Stimulated activated effector memory CD8-positive, alpha-beta T cell treated with anti-CD3 and anti-CD28 coated beads, Interleukin-12 subunit alpha, Interleukin-12 subunit beta, amount 100 ng/mL, for 72 hours (primary cell): ENCODE data around the gene CHCHD3.

Experiments used
- ATAC-seq: fragments of 150-1000 bp; cut with Tn5 transposase; 2 replicates; pipeline ENCODE4 v1.10.0; 2021
- DNase-seq, 2 donors: peaks; one replicate each; pipeline ENCODE4 v3.0.0; 2021 to 2022; ENCODE audit warnings: low spot score in 2 of 2
- H3K27ac Mint-ChIP-seq: one replicate; pipeline ENCODE4 v1.8.0; 2022; ENCODE audit warnings: mild to moderate bottlenecking, mixed read lengths
- H3K36me3 Mint-ChIP-seq: one replicate; pipeline ENCODE4 v1.8.0; 2022; ENCODE audit warnings: mild to moderate bottlenecking, mixed read lengths
- H3K4me1 Mint-ChIP-seq: one replicate; pipeline ENCODE4 v1.8.0; 2022; ENCODE audit warnings: mixed read lengths
- H3K4me3 Mint-ChIP-seq: one replicate; pipeline ENCODE4 v1.8.0; 2022; ENCODE audit warnings: mild to moderate bottlenecking, mixed read lengths
- H3K9me3 Mint-ChIP-seq: one replicate; pipeline ENCODE4 v1.8.0; 2022; ENCODE audit warnings: mixed read lengths

CHCHD3 gene

DNA sequence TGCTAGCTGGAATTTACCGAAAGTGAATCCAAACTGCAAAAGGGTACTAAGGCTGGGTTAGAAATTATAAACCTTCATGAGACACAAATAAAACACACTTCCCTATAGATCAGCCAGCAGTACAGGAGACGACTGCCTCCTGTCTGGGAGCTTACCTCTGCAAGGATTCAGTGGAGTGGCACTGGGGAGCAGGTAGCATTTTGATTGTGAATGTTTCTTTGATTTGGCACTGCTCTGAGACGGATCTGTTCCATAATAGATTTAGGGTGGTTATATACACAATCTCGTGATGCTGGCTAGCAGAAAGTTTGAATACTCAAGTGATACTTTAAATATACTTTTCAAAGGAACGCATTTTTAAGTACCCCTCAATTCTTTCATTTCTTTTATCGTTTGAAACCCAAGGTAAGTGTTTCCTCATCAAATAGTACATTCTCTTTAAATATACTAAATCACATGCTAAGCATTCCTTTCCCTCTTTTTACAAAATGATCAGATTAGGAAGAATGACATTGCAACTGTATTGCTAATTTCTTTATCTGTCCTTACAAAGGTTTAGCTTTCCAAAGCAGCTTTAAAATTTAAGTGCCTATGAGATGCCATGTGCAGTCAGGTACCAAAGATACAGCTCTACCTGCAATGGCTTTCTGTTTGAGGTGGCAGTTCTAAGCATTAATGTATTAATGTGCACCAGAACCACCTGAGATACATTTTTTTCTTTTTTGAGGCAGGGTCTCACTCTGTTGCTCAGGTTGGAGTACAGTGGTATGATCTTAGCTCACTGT, 20.6 kb upstream of the CHCHD3 start:
- Mint-ChIP-seq H3K36me3 (no peaks in the 10 kb centered on the region), H3K27ac (no peak overlapping the region), H3K4me1 (no peaks in the 10 kb centered on the region), H3K4me3 (no peak overlapping the region), H3K9me3 (no peaks in the 10 kb centered on the region)
- DNase-seq: no peak
- no peak for ATAC-seq

GRCh38 chr7:133099633-133100286, 17.9 kb upstream of the CHCHD3 start:
- no peaks in the 10 kb centered on the region for H3K36me3 Mint-ChIP-seq
- no peaks in the 10 kb centered on the region for H3K4me1 Mint-ChIP-seq
- no peak overlapping the region for H3K4me3 Mint-ChIP-seq
- H3K9me3 Mint-ChIP-seq: no peaks in the 10 kb centered on the region
- ATAC-seq (no peak), DNase-seq (no peak)
- H3K27ac Mint-ChIP-seq: no peak overlapping the region

DNA sequence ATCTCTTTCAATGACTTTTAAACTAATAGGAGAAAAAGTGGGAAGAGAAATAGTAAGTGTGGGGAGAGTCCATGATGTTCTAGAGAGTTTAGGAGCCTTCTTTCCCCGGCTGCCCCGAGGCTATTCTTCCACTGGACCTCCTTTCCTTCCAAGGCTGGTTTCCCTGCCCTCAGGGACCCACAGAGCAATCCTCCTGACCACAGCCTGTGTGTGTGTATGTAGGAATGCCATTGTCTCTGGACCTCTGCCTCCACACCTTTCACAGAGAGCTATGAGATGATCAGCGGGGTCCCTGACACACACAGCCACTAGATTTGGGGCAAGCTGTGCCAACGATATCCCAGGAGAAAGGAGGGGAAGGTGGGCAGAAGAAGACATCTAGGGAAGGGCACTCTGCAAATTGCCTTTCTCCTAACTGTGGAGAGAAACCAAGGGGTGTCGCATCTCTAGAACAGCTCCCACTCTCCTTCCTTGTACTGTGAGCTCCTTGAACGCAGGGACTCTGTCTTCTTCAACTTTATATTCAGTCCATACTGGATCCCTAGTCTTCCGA, 13.3 kb upstream of the CHCHD3 start:
- no peak overlapping the region for H3K4me3 Mint-ChIP-seq
- H3K36me3 Mint-ChIP-seq: no peaks in the 10 kb centered on the region
- no peaks in the 10 kb centered on the region for H3K9me3 Mint-ChIP-seq
- DNase-seq: no peak
- no peak for ATAC-seq
- no peak overlapping the region for H3K27ac Mint-ChIP-seq
- H3K4me1 Mint-ChIP-seq: no peaks in the 10 kb centered on the region

- no peak for ATAC-seq
Observed at GRCh38 chr7:133091943-133092464, 10.1 kb upstream of the CHCHD3 start.

GRCh38 chr7:133082390-133082766, 488 bp upstream of the CHCHD3 start:
- Mint-ChIP-seq H3K4me1 (peaks cover 21% of the 10 kb centered on the region), H3K4me3 (peak overlapping the region; percentile 93), H3K27ac (peak overlapping the region; percentile 97), H3K9me3 (no peaks in the 10 kb centered on the region), H3K36me3 (peaks cover 18% of the 10 kb centered on the region)
- DNase-seq (peak in 1 of 2 donors; percentile 51), ATAC-seq (no peak)

More at GRCh38 chr7:133091943-133092464, 10.1 kb upstream of the CHCHD3 start:
- Mint-ChIP-seq H3K4me1 (no peaks in the 10 kb centered on the region), H3K36me3 (no peaks in the 10 kb centered on the region), H3K27ac (no peak overlapping the region), H3K9me3 (no peaks in the 10 kb centered on the region), H3K4me3 (no peak overlapping the region)
- no peak for DNase-seq

DNA sequence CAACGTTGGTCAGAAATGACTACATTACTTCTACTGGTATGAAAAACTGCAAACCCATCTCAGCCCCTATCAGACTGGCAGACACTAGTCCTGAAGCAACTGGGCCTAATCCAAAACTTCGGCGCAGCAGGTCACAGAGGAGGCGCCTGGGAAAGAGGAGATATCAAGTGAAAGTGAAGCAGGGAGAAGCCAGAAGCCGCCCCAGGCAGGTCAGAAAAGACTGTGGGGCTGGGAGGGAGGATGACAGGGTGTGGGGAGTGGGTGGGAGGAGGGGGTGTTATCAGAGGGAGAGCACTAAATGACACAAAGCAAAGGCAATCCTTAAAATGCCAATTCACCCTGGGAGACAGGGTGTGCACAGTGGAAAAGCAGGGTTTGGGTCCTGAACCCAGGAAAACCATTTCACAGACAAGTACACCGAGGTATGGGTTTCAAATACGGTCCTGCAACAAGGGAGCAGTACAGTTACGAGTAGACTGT, 731 bp downstream of the CHCHD3 start:
- peak; percentile 26 for ATAC-seq
- peak in 1 of 2 donors; percentile 53 for DNase-seq
- peak overlapping the region; percentile 97 for H3K27ac Mint-ChIP-seq
- peaks cover 18% of the 10 kb centered on the region for H3K36me3 Mint-ChIP-seq
- no peaks in the 10 kb centered on the region for H3K9me3 Mint-ChIP-seq
- H3K4me1 Mint-ChIP-seq: peaks cover 29% of the 10 kb centered on the region
- peak overlapping the region; percentile 93 for H3K4me3 Mint-ChIP-seq

- no peak overlapping the region for H3K27ac Mint-ChIP-seq
- peaks cover 34% of the 10 kb centered on the region for H3K4me1 Mint-ChIP-seq
- no peak overlapping the region for H3K4me3 Mint-ChIP-seq
- H3K9me3 Mint-ChIP-seq: no peaks in the 10 kb centered on the region
- DNase-seq (no peak), ATAC-seq (no peak)
- peaks cover 18% of the 10 kb centered on the region for H3K36me3 Mint-ChIP-seq
Observed at GRCh38 chr7:133079296-133079695, 2.6 kb downstream of the CHCHD3 start.

- Mint-ChIP-seq H3K27ac (peak overlapping the region; percentile 30), H3K4me1 (peaks cover 50% of the 10 kb centered on the region), H3K4me3 (no peak overlapping the region), H3K36me3 (peaks cover 18% of the 10 kb centered on the region), H3K9me3 (no peaks in the 10 kb centered on the region)
- ATAC-seq: no peak
- no peak for DNase-seq
Observed at GRCh38 chr7:133077394-133077793, 4.5 kb downstream of the CHCHD3 start.

DNA sequence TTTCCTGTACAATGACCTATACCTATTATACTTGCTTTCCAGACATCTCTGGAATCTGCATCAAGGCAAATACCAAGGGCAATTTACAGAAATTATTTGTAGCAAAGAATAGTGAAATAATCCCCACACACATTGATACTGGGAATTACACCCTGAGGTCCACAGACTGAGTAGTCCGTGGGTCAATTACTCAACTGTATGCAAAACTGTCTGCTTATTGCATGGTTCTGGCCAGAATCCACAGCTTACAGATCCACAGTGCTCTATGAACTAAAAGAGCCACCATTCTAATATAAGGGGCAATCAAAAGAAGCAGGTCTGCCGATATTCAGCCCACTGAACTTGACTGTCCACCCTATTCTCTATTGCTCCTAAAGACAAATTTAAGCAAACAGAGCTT, 5.7 kb downstream of the CHCHD3 start:
- no peak for ATAC-seq
- no peak for DNase-seq
- H3K4me3 Mint-ChIP-seq: no peak overlapping the region
- H3K36me3 Mint-ChIP-seq: peaks cover 10% of the 10 kb centered on the region
- H3K9me3 Mint-ChIP-seq: no peaks in the 10 kb centered on the region
- H3K27ac Mint-ChIP-seq: no peak overlapping the region
- peaks cover 54% of the 10 kb centered on the region for H3K4me1 Mint-ChIP-seq

DNA sequence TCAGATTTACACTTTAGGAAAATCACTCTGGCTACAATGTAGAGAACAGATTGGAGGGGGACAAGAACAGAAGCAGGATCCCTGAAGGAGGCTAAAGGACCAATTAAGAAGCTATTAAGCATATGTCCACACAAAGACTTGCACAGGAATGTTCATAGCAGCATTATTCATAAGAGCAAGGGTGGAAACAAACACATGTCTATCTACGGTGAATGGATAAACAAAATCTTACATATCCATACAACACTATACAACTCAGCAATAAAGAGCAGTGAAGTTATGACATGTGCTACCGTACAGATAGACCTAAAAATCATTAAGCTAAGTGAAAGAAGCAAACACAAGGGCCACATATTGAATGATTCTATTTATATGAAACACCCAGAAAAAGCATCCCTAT, 10.4 kb downstream of the CHCHD3 start:
- Mint-ChIP-seq H3K9me3 (no peaks in the 10 kb centered on the region), H3K36me3 (peaks cover 23% of the 10 kb centered on the region), H3K4me1 (peaks cover 37% of the 10 kb centered on the region), H3K27ac (no peak overlapping the region), H3K4me3 (no peak overlapping the region)
- DNase-seq: no peak
- ATAC-seq: no peak

GRCh38 chr7:133070562-133070961, 11.3 kb downstream of the CHCHD3 start:
- Mint-ChIP-seq H3K9me3 (no peaks in the 10 kb centered on the region), H3K4me3 (no peak overlapping the region), H3K27ac (no peak overlapping the region), H3K36me3 (peaks cover 26% of the 10 kb centered on the region), H3K4me1 (peaks cover 35% of the 10 kb centered on the region)
- DNase-seq: no peak
- no peak for ATAC-seq

DNA sequence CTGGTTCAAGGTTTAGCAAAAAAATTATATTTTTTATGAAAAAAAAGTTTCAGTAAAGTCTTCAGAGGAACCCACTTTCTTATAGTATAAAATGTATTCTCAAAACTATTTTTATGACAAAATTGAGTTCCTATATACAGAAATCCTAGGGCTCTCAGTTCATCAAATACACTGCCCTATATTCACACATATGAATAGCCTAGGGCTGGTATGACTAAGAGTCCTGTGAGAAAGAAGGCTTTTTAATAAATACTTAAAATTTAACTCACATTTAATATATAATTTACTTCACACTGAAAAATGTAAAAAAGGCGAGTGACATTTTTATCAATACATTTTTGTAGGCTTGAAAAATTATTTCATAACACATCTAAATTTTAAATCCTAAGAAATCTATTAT, 16.6 kb downstream of the CHCHD3 start:
- H3K9me3 Mint-ChIP-seq: no peaks in the 10 kb centered on the region
- no peak overlapping the region for H3K4me3 Mint-ChIP-seq
- H3K27ac Mint-ChIP-seq: no peak overlapping the region
- DNase-seq (no peak), ATAC-seq (no peak)
- peaks cover 26% of the 10 kb centered on the region for H3K4me1 Mint-ChIP-seq
- peaks cover 26% of the 10 kb centered on the region for H3K36me3 Mint-ChIP-seq

GRCh38 chr7:133064082-133064820, 17.6 kb downstream of the CHCHD3 start:
- H3K27ac Mint-ChIP-seq: no peak overlapping the region
- ATAC-seq: no peak
- no peak overlapping the region for H3K4me3 Mint-ChIP-seq
- H3K4me1 Mint-ChIP-seq: peaks cover 36% of the 10 kb centered on the region
- no peak for DNase-seq
- H3K9me3 Mint-ChIP-seq: no peaks in the 10 kb centered on the region
- peaks cover 26% of the 10 kb centered on the region for H3K36me3 Mint-ChIP-seq

DNA sequence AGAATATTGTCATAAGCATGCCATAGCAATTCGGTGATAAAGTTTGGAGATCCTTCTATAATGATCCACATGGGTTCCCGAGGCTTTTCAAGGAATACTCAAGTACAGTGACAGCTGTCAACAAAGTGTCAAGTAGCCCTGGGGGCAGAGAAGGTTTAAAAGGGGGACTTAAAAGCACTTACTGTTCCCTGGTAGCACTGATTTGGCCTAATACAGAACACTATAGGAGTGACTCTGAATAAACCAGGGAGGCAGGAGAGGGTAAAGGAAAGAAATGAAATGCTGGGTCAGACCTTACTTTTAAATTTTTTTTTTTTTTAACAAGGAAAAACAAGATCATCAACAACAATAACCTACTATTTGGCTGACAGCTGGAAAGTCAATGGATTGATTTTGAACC, 20.1 kb downstream of the CHCHD3 start:
- no peak for ATAC-seq
- no peak overlapping the region for H3K4me3 Mint-ChIP-seq

DNA sequence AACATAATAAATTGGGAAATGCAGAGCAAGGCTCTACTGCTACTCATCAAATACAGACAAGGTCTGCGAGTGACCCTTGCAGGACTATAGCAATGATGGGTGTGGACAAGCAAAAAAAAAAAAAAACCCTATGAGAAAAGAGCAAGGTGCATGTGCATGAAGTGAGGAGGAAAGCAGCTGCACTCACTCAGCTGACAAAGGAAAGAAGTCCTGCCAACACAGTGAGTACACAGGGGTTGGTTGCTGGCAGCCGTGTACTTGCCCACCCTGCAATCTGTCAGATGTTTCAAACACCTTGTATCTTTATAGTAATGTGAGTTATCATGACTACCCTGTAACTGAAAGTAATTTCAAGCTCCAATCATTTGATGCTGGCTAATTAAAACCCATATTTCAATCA, 20.5 kb downstream of the CHCHD3 start:
- no peaks in the 10 kb centered on the region for H3K9me3 Mint-ChIP-seq
- H3K4me3 Mint-ChIP-seq: no peak overlapping the region
- ATAC-seq (no peak), DNase-seq (no peak)
- peaks cover 45% of the 10 kb centered on the region for H3K4me1 Mint-ChIP-seq
- no peak overlapping the region for H3K27ac Mint-ChIP-seq
- peaks cover 1% of the 10 kb centered on the region for H3K36me3 Mint-ChIP-seq

More for the DNA sequence above, 20.1 kb downstream of the CHCHD3 start:
- Mint-ChIP-seq H3K4me1 (peaks cover 42% of the 10 kb centered on the region), H3K27ac (no peak overlapping the region), H3K9me3 (no peaks in the 10 kb centered on the region), H3K36me3 (peaks cover 5% of the 10 kb centered on the region)
- no peak for DNase-seq
